ENCODE results near the gene CDNF. TPM values are rescaled to one million over a fixed set of nuclear protein-coding genes. Genes with fewer than 3 reads are reported as not detected.

The CDNF gene
- total and polyA plus RNA-seq, 2 donors (not counting 3 experiments of a cell fraction or from before 2014, with no cell fraction given) = 0.40 to 0.58 TPM

- no peak for TF ChIP-seq JUN (IDR thresholded peaks at IDR 0.05; ENCODE audit: borderline replicate concordance, insufficient read depth, insufficient read length, low read depth)
- no peak for TF ChIP-seq MAX (IDR thresholded peaks at IDR 0.05; ENCODE audit: insufficient read depth, insufficient read length)
- no peak for TF ChIP-seq POLR2AphosphoS5 (IDR thresholded peaks at IDR 0.05; ENCODE audit: insufficient read depth, low read depth, low read length)
- TF ChIP-seq GATA2 (IDR thresholded peaks at IDR 0.05; ENCODE audit: insufficient read depth, insufficient read length, low read depth, low read length) = no peak
- TF ChIP-seq EZH2 (IDR thresholded peaks at IDR 0.05; ENCODE audit: borderline replicate concordance, low read depth, low read length, severe bottlenecking) = no peak
- no peak for TF ChIP-seq MYC (IDR thresholded peaks at IDR 0.05; ENCODE audit: low read depth, low read length)
- no peak for TF ChIP-seq FOS (IDR thresholded peaks at IDR 0.05; ENCODE audit: borderline replicate concordance, insufficient read depth, low read length)
- no peak for TF ChIP-seq POLR2A (IDR thresholded peaks at IDR 0.05; ENCODE audit: low read depth, low read length)
- H4K20me1 ChIP-seq (replicated peaks; ENCODE audit: control insufficient read depth, extremely low read depth, insufficient read depth, low read length) = no peaks in the 10 kb centered on the region
- no peak overlapping the region for H3K4me2 ChIP-seq (ENCODE audit: insufficient read depth, low read length)
- POLR2A ChIA-PET = no interaction called here
- DNase-seq (ENCODE audit: low read depth, low spot score) (no peak), FAIRE-seq (no peak)
- no peaks in the 10 kb centered on the region for H3K4me1 ChIP-seq (ENCODE audit: control insufficient read depth, extremely low read depth, insufficient read depth, low read length)
- H3K9me3 ChIP-seq (replicated peaks; ENCODE audit: control insufficient read depth, insufficient read depth, low read length) = no peaks in the 10 kb centered on the region
- no peaks in the 10 kb centered on the region for H3K27me3 ChIP-seq (ENCODE audit: control insufficient read depth in 2 of 2, insufficient read depth in 2 of 2, low read length in 2 of 2)
- no peaks in the 10 kb centered on the region for H3K9me1 ChIP-seq (replicated peaks; ENCODE audit: control insufficient read depth, extremely low read depth, insufficient read depth, low read length)
- no peak overlapping the region for H3K27ac ChIP-seq (ENCODE audit: insufficient read depth, low read depth, low read length)
- no TSS peak for BruUV-seq (replicated peaks)
- no peak overlapping the region for H2AFZ ChIP-seq (ENCODE audit: low read depth, low read length)
- no peaks in the 10 kb centered on the region for H3K79me2 ChIP-seq (ENCODE audit: control insufficient read depth, insufficient read depth, low read length)
- dilution Hi-C loops (cut with MboI; ENCODE audit: extremely low pct_ligation_motif_present, low sequenced_read_pairs) (no loop called here), intact Hi-C loops (cut with micrococcal nuclease) (no loop called here)
- no peak overlapping the region for H3K9ac ChIP-seq (replicated peaks; ENCODE audit: extremely low read depth, insufficient read depth, low read length)
- CTCF ChIA-PET = interaction anchor here (1.1 to 1.3 kb wide), 2 partner anchors 11 to 212 kb away, joined by 3 read pairs; no protein-coding TSS in a partner anchor
- no peak overlapping the region for H3K4me3 ChIP-seq (replicated peaks in 1 of 3; ENCODE audit: insufficient read depth in 1 of 3, low read depth in 1 of 3, low read length in 3 of 3)
- H3K36me3 ChIP-seq (ENCODE audit: control insufficient read depth in 2 of 2, extremely low read depth in 1 of 2, insufficient read depth in 2 of 2, low read length in 2 of 2) = no peaks in the 10 kb centered on the region
Observed at GRCh38 chr10:14812271-14812670, 25.6 kb downstream of the CDNF start.
